Testis (tissue), 2 donors: ENCODE data around the gene SLC35D1.

Experiments used
- CTCF ChIP-seq, 3 experiments: fragments of 450-650 bp in 2 of 3; fragments of 200-600 bp in 1 of 3; sonication (generic) in 1 of 3; IDR thresholded peaks; one replicate each; pipeline ENCODE4 v1.5.1; 2016 to 2019; ENCODE audit warnings: antibody characterized with exemption in 3 of 3, mild to moderate bottlenecking in 2 of 3, moderate library complexity in 1 of 3
- POLR2A ChIP-seq: fragments of 450-650 bp; IDR thresholded peaks from one replicate; pipeline ENCODE4 v1.6.1; 2017; ENCODE audit warnings: antibody characterized with exemption, mild to moderate bottlenecking, moderate library complexity

DNA sequence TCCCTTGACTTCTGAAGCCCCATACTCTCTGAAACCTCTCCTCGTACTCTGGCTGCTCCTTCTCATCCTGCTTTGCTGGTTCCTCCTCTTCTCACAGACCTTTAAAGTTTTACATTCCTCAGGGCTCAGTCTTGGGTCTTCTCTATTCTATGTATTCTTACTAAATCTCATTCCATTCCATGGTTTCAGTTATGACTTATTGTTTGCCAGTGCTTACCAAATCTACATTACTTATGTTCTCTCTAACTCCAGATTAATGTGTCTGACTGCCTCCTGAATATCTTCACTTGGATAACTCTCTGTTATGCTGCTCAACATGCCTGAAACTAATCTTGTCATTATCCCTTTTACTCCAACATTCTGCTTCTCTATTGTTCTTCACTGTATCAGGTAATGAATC lies 5.4 kb upstream of the SLC35D1 start:
- no peak for TF ChIP-seq CTCF (IDR thresholded peaks at IDR 0.05)
- no peak for TF ChIP-seq POLR2A
